ENCODE data around the gene THRA. TPM values are rescaled to one million over a fixed set of nuclear protein-coding genes. Genes with fewer than 3 reads are reported as not detected.
A peak's percentile ranks its signal among the peaks of the same experiment; 100 is the strongest.

THRA gene
- total and polyA plus RNA-seq, 2 experiments from 2014 or later: 58.1 to 87.0 TPM

GRCh38 chr17:40095351-40095943 lies 32.7 kb downstream of the THRA start:
- Histone ChIP-seq H3K36me3 (peaks cover 5% of the 10 kb centered on the region), H3K9me3 (ENCODE audit: low read depth) (no peaks in the 10 kb centered on the region), H3K27ac (no peak overlapping the region), H3K27me3 (no peaks in the 10 kb centered on the region), H3K4me3 (no peak overlapping the region), H3K4me1 (ENCODE audit: low read depth) (peaks cover 20% of the 10 kb centered on the region)
- TF ChIP-seq CTCF (IDR thresholded peaks at IDR 0.05; ENCODE audit: low read depth, low read length): no peak
- no peak for DNase-seq (ENCODE audit: low read depth in 1 of 2, low spot score in 1 of 2)

GRCh38 chr17:40095944-40096791 lies 33.4 kb downstream of the THRA start:
- H3K27ac ChIP-seq: no peak overlapping the region
- no peak for DNase-seq (ENCODE audit: low read depth in 1 of 2, low spot score in 1 of 2)
- H3K4me1 ChIP-seq (ENCODE audit: low read depth): peaks cover 21% of the 10 kb centered on the region
- H3K27me3 ChIP-seq: no peaks in the 10 kb centered on the region
- no peaks in the 10 kb centered on the region for H3K9me3 ChIP-seq (ENCODE audit: low read depth)
- H3K36me3 ChIP-seq: peaks cover 5% of the 10 kb centered on the region
- no peak for TF ChIP-seq CTCF (IDR thresholded peaks at IDR 0.05; ENCODE audit: low read depth, low read length)
- H3K4me3 ChIP-seq: no peak overlapping the region

- Histone ChIP-seq H3K27ac (no peak overlapping the region), H3K36me3 (peaks cover 5% of the 10 kb centered on the region), H3K4me3 (no peak overlapping the region), H3K9me3 (ENCODE audit: low read depth) (no peaks in the 10 kb centered on the region), H3K27me3 (no peaks in the 10 kb centered on the region), H3K4me1 (ENCODE audit: low read depth) (peaks cover 16% of the 10 kb centered on the region)
- no peak for DNase-seq (ENCODE audit: low read depth in 1 of 2, low spot score in 1 of 2)
- TF ChIP-seq CTCF (IDR thresholded peaks at IDR 0.05; ENCODE audit: low read depth, low read length): no peak
Observed at GRCh38 chr17:40097087-40097486, 34.3 kb downstream of the THRA start.

- Histone ChIP-seq H3K27ac (peak overlapping the region; percentile 37), H3K4me3 (peak overlapping the region; percentile 6), H3K9me3 (ENCODE audit: low read depth) (no peaks in the 10 kb centered on the region), H3K36me3 (peaks cover 5% of the 10 kb centered on the region), H3K27me3 (no peaks in the 10 kb centered on the region), H3K4me1 (ENCODE audit: low read depth) (peaks cover 20% of the 10 kb centered on the region)
- no peak for TF ChIP-seq CTCF (IDR thresholded peaks at IDR 0.05; ENCODE audit: low read depth, low read length)
- peak in 1 of 2 donors; percentile 67 for DNase-seq (ENCODE audit: low read depth in 1 of 2, low spot score in 1 of 2)
Observed at GRCh38 chr17:40097931-40098845, 35.4 kb downstream of the THRA start.

- Histone ChIP-seq H3K4me1 (ENCODE audit: low read depth) (peaks cover 29% of the 10 kb centered on the region), H3K9me3 (ENCODE audit: low read depth) (no peaks in the 10 kb centered on the region), H3K36me3 (no peaks in the 10 kb centered on the region), H3K27ac (peak overlapping the region; percentile 53), H3K4me3 (peak overlapping the region; percentile 36), H3K27me3 (no peaks in the 10 kb centered on the region)
- TF ChIP-seq CTCF (IDR thresholded peaks at IDR 0.05; ENCODE audit: low read depth, low read length): no peak
- DNase-seq (ENCODE audit: low read depth in 1 of 2, low spot score in 1 of 2): peak; percentile 98 to 100
Observed at GRCh38 chr17:40098846-40099618, 36.3 kb downstream of the THRA start.
